Stimulated activated CD4-positive, alpha-beta T cell treated with anti-CD3 and anti-CD28 coated beads, Interleukin-4, amount 100 ng/mL, for 4 hours (primary cell): Measurements from ENCODE around the gene CDS2.

ENCODE experiments used
- DNase-seq, 2 experiments: peaks; one replicate each; pipeline ENCODE4 v3.0.0-alpha.2; 2020

Gene CDS2

DNA sequence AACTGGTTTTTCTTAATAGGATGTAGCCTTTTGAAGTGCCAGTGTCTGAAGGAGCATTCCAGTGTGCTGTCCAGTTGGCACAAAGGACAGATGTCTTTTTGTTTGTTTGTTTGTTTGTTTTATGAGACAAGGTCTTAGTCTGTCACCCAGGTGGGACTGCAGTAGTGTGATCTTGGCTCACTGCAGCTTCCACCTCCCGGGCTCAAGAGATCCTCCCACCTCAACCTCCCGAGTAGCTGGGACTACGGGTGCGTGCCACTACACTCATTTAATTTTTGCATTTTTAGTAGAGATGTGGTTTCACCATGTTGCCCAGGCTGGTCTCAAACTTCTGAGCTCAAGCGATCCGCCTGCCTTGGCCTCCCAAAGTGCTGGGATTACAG, 27.7 kb downstream of the CDS2 start:
- no peak for DNase-seq

DNA sequence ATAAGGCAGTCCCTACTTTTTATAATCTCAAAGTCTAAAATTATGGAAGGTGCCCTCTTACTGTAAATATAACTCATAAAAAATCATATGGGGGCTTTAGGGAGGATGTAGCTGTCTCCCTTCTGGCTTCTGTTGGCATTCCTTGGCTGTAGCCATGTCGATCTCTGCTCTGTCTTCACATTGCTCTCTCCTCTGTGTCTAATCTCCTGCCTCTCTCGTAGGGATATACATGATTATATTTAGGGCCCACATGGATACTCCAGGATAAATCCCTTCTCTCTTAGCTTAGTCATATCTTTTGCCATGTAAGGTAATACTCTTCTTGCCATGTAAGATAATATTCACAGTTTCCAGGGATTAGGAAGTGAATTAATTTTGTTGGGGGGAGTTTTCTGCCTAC, 28.6 kb downstream of the CDS2 start:
- no peak for DNase-seq

DNA sequence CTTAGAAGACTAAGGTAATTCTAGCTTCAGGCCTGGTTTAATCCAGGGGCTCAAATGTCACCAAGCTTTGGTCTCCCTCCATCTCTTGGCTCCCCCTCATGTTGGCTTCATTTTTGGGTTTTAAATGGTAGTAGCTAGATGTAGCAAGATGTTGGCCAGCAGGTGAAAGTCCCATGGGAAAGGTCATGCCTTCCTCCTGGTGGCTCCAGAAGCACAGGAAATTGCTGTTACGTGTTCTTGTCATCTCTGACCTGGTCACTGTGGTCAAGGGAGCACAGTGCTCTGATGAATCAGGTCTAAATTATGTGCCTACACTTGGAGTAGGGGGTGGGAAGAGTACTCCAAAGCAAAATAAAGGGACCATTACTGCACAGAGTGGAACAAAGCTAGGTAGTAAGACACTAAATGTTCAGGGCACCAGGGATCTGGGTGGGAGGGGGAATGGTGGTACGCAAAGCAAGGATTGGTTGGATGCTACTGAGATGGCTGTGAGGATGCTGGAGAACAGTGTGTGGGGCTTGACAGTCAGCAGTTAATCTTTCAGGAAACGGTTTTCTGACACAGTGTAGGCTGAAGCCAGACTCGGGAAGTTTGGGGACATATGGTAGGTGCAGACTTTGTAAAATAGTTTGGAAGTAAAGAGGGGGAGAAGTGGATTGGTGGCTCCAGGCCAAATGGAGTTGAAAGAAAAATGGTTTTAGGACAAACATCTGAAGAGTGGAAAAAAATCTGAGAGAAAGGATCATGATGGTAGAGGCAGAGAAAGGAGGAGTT, 30.1 kb downstream of the CDS2 start:
- no peak for DNase-seq

DNA sequence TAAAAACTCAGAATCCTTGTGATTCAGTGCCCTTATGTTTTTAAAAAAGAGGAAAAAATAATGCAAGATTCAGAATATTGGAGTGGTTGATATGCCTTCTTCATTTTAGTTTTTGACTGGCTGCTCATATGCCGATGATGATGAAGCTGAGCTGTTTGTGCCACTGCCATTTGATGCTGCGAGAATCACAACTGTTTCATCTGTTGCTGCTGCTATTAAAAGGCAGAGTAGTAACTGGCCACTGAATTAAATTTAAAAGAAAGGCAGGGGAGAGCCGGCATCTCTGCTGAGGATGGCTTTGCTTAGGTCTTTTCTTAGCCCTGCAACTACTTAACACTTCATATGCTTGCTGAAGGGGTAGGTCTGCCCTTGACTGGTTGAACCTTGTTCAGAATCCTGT, 33.1 kb downstream of the CDS2 start:
- no peak for DNase-seq

DNA sequence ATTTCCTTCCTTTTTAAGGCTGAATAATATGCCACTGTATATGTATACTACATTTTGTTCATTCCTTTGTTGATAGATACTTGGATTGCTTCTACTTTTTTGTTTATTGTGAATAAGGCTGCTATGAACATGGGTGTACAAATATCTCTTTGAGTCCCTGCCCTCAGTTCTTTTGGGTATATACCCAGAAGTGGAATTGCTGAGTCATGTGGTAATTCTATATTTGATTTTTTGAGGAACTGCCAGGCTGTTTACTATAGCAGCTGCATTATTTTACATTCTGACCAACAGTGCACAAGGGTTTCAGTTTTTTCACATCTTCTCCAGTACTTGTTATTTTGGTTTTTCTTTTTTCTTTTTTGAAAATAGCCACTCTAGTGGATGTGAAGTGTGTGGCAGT, 34.1 kb downstream of the CDS2 start:
- no peak for DNase-seq

DNA sequence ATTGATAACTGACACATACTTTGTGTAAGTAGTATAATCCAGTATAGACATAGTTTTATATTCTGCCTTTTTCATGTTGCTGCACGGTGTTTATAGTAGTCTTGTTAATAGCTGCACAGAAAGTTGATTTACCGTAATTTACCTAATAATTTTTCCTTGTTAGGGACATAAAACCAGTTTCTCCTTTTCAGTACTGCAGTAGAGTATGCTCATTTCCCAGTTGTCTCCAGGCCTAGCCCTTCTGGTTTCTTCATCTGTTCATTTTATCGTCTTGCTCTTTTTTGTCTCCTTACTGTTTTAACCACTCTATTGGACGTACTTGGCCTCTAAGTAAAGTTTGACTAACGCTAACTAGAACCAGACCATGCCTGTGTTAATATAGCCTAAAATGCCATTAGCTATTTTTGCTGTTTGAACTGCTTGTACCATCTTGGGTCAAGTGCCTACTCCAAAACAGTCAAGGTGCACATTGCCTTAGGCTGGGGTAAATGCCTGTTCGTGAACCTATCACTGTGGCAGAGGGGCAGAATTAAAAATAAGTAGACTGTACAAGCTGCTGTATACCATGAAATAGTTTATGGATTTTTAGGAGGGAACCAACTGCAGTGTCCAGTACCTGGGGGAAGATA, 34.8 kb downstream of the CDS2 start:
- no peak for DNase-seq

DNA sequence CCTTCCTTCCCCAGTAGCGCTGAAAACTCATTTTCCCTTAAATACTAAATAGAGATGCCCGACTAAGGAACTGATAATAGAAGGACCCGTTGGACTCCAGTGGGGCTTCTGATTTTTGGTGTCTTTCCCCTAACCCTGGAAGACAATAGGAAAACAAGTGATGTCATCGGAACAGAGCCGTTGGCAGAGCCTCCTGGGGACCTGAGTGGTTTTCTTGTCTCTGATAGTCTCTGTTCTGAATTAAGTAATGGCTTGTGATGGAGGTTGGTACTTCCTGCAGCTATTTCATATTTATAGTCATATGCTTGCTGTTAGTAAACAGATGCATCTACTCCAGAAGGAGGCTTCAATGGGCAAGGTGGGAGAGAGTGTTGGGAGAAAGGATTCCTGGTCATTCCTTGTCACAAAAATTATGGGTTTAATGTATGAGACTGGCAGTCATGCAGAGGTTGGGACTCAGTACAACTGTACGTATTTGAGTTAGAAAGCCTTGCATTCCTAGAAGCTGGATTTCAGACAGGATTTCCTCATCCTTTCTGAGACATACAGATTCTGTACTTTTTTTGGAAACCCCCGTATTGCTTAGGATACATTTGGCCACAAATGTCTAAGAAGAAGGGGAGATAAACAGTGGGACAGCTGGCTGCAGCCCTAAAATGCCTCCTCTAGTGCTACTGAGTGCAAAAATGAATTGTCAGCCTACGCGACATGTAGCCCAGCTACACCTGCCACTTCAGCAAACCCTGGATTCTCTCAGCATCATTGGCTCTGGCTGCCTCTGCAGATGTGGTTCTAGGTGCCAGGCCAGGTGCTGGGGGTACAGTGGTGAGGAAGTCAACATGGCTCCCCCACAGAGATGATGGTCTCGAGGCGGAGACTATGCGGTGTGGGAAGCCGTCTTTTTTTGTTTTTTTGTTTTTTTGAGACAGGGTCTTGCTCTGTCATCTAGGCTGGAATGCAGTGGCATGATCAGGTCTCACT, 38.1 kb downstream of the CDS2 start:
- no peak for DNase-seq

DNA sequence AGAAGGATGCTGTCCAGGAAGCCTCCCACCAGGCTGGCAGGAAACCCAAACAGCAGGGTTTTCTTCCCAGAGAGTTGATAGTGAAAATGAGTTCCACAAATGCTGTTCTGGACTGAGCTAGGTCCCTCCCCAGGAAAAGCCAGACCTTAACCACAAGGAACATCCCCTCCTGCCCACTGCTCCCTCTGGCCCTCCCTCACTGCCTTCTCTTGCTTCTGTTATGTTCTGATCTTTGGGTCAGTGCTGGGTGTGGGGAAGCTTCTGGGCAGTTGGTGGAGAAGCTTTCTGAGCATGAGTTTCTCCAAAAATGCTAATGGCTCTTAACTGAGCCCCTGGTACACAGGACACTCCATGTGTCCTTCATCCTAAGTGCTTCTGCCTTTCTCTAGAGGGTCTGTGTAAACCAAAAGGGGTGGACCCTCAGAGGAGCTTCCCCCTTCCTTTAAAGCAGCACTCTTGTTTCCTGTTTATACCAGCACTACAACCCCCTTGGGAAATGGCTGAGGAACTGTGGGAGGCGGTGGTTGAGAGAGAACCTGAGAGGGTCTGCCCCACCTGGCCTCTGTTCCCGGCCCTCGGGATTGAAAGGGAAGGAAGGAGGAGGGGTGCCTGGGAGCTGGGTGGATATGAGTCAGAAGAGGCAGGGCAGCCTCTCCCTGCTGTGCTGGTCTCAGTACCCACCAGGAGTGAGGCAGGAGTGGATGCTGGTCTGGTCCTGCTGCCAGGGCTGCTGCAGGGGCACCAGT, 42.0 kb downstream of the CDS2 start:
- no peak for DNase-seq

DNA sequence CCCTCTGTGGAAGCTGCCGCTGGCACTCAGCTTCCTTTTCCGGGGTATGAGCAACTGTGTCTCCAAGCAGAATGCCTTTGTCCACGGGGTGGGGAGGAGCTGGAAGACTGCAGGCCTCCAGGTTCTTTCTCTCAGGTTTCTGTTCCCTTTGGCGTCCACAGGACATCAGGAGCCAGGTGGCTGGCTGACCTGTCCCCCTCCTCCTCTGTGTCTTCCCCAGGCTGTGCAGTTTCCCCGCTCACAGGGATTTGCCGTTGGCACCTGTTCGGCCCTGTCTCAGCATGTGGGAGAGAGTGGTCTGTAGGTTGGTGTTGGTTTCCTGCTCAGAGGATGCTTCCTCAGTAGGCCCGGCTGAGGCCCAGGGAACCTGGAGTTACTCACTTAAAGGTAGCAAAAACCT, 43.5 kb downstream of the CDS2 start:
- no peak for DNase-seq

DNA sequence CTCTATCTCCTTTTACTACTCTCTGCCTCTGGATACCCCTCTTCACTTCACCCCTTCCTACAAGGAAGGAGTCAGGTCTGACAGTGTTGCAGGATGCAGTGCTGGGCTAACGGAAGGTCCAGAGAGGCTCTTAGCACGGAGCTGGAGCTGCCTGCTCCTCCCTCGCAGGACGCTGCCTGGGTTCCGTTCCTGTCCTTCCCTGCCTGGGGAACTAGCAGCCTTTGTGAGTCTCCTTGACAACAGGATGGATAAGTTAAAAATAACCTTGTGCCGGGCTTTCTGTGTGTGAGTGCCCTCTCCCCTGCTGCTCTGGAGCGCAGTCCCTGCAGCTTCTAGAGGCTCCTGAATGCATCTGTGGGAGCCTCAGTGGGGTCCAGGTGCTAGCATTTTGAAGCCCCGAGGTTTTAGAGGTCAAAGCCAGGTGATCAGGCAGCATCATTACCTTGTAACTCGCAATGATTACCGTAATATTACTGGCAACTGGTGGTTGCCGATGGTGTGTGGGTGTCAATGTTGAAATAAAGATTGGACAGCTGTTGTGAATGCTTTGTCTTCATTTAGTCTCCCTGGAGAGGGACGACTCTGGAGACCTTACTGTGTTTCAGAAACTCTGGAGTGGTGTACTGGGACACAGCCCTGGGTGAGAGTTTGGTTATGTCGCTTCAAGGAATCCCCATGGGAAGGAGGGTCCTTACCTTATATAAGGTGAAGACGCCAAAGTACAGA, 44.4 kb downstream of the CDS2 start:
- no peak for DNase-seq

DNA sequence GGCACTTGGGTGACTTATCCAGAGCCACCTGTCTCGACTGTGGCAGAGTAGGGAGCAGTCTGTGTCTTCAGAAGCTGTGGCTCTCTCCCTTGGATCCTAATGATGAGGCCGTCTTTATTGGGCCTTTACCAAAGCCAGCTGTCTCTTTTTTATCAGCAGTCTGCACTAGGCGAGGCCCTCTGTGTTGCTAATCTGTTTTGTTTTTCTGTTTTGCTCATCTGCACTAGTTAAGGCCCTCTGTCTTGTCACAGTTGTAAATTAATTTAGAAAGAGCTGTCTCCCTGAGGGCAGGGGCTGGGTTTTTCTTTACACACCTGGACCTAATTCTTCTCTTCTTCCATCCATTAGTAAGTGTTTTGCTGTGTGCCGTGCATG, 45.0 kb downstream of the CDS2 start:
- no peak for DNase-seq

DNA sequence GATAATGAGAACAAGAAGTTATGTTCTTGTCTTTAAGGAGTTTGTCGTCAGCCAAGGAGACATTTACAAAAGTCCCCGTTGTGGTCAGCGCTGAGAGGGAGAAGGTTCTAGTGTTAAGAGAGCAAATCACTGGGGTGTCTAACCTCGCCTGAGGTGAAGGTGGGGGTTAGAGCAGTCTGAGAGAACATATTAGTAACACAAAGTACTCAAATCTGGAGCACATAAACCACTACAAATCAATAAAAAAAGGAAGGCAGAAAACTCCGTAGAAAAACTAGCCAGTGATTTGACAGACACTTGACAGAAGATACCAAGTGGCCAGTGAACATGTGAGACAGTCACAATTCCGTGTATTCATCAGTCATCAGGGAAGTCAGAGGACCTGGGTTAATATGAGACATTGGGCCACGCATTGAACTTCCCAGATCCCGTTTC, 45.4 kb downstream of the CDS2 start:
- no peak for DNase-seq

DNA sequence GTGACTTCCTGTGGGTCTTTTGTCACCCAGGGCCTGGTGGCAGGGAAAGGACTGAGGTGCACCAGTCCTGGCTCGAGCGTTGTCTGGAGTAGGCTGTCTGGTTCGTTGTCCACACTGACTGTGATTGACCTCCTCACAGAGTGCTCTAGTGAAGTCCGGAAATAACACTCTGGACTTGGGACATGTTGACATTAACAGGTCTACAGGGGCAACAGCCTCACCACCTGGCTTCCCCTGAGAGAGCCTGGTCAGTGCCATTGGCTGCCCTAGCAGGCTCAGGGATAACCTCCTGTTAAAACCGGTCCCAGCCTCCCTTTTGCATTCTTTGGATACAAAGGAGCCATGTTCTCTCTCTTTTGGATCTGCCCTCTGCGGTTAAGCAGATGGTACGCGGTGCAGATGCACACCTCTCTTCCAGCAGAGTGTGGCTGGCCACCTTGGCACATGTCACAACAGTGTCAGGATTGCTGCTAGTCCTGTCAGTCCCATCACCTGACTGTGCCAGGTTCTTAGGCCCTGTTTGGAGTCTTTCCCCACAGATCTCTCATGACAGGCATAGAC, 46.2 kb downstream of the CDS2 start:
- no peak for DNase-seq

DNA sequence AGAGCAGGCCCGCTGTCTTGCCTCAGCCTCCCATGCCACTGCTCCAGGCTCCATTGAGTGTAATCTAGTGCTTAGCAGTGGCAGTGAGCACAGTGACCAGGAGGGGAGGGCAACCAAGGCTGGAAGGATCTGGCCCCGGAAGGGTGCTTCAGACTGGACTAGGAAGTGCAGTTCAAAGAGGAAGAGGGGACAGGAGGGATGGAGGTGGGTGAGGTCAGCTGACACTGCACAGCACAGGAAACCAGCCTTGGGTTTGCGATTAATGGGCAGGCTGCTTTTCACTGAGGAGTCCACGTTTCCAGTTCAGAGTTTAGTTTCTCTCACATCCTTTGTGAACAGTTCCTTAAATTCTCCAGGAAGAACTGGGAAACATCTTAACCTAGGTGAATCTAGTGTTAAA, 46.9 kb downstream of the CDS2 start:
- no peak for DNase-seq

DNA sequence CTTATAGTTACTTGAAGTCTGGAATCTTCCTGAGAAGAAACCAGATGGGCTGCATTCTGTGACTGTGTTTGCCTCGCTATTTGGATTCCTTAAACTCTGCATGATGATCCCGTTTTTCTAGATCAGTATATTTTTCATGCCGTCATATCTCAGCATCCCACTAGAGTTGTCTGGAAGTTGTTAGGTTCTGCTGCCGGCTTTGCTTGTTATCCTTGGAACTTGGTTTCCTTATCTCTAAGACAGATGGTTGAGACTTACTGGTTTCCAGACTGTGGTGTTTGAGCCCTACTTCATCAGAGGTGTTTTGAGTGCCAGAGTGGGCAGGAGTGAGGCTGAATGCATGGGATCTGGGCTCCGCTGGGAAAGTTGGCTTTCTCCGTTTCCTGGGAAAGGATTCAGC, 50.3 kb downstream of the CDS2 start:
- DNase-seq: no peak

DNA sequence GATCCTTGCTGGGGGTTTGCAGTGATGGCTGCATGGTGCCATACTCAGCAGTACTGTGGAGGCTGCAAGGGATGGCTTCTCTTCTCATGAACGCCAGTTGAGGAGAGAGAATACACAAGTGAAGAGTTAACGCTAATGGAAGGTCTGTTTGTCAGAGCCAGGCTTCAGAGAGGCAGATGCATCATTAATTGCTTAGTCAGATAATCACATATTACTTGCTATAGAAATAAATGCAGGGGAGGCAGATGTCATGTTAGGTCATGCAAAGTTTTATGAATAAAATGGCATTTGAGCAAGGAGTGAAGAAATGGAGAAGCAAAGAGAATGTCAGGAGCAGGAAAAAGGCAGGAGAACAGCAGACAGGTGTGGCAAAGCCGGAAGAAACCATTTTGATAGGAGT, 51.2 kb downstream of the CDS2 start:
- no peak for DNase-seq

DNA sequence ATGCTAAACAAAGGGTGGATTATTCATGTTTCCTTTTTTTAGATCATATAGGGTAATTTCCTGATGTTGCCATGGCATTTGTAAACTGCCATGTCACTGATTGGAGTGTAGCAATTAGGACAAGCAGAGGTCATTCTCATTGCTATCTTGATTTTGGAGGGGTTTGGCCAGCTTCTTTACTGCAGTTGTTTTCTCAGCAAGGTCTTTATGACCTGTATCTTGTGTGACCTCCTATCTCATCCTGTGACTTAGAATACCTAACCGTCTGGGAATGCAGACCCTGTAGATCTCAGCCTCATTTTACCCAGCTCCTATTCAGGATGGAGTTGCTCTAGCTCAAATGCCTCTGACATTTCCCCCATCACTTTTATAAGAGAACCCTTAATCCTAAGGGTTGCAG, 53.6 kb downstream of the CDS2 start:
- DNase-seq: no peak

DNA sequence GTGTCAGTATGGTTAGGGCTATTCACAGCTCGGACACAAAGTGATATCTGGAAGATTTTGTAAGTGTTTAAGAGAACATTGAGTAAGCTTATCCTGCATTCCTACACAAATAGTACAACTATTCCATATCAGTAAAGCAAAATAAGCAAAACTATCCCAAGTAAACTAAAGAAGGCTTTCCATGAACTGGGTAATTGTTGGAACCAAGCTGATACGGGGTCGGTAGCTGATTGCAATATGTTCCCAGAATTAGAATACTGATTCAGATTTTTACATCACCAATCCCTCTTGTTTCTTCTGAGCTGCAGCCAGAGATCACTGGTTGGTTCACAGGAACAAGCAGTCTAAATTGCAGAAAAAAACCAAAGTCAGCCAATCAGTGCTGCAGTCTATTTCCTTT, 54.1 kb downstream of the CDS2 start:
- no peak for DNase-seq

DNA sequence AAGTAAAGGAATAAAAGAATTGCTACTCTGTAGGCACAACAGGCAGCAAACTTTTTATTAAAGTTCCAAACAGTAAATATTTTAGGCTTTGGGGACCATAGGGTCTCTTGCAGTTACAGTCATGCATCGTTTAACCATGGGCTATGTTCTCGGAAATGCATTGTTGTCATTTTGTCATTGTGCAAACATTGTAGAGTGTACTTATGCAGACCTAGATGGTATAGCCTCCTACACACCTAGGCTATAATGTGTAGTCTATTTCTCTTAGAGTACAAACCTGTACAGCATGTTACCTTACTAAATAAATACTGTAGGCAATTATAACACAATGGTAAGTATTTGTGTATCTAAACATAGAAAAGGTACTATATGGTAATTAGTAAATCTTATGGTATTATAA, 54.7 kb downstream of the CDS2 start:
- no peak for DNase-seq

DNA sequence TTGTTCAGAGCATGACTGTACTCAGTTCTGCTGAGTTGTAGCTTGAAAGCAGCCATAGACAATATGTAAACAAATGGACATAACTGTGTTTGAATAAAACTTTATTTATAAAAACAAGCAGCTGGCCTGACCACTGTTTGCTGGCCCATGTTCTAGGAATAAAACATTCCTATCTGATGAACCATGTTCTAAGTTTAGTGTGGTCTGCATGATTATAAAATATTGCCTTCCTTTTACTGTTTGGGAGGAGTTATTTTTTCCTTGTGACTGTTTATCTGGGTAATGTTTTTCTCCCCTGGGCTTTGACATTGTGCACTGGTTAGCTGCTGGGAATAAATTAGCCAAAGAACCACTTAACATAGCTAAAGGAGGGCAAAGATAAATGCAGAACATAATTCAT, 55.1 kb downstream of the CDS2 start:
- DNase-seq: no peak

DNA sequence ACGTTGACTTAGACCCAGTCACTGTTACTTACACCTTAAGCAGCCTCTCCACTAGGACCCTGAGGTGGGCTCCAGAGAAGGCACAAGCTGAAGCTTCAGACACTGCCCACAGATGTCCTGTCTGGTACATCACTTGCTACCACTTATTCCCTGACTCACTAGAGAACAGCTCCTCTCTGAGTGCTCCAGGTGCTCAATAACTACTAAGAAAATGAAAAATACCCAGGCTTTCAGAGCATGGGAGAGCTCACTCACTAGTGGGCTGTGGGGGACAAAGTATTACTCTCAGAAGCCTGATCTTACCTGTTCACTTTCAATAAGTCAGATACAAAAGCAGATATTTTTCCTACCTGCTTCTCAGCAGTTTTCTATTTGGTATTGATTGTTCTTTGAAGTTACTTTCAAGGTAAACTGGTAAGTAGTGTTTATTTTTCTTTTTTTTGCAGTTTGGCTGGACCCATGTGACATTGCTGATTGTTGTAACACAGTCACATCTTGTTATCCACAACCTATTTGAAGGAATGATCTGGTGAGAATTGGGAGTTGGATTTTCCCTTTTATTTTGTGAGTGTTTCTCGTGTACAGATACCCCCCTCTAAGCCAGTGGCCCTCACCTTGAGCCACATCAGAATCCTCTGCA, 55.9 kb downstream of the CDS2 start:
- DNase-seq: no peak
